Fibroblast of lung (primary cell): ENCODE measurements around the gene RPP30.

Experiments used
- CTCF ChIP-seq, 2 donors: IDR thresholded peaks in 1 of 2; conservative IDR thresholded peaks in 1 of 2; 1 replicate in 1 of 2; 2 replicates in 1 of 2; pipeline ENCODE4 v1.5.1; 2011 to 2012; ENCODE audit warnings: low read length in 2 of 2, control low read depth in 1 of 2, inconsistent platforms in 1 of 2, low read depth in 1 of 2, mild to moderate bottlenecking in 1 of 2
- EZH2 ChIP-seq: IDR thresholded peaks from 2 replicates; pipeline ENCODE4 v1.5.1; 2012; ENCODE audit warnings: low read length, control low read depth, mild to moderate bottlenecking; ENCODE audit errors: missing control alignments

- TF ChIP-seq CTCF (conservative IDR thresholded peaks at IDR 0.05 in 1 of 2, IDR thresholded peaks at IDR 0.05 in 1 of 2; ENCODE audit: low read depth in 1 of 2, low read length in 2 of 2) (no peak), EZH2 (no peak)
Measured at GRCh38 chr10:90859321-90859751, 12.4 kb upstream of the RPP30 start.
